GM19395 (cell line): ENCODE results near the gene CCDC149.

Experiments used
- ATAC-seq: cut with Tn5 transposase; IDR thresholded peaks from one replicate; pipeline ENCODE4 v1.9.1; 2021; ENCODE audit warnings: mild to moderate bottlenecking, moderate library complexity; ENCODE audit not compliant: unreplicated experiment

CCDC149 gene

GRCh38 chr4:24881508-24882196 lies 31.2 kb downstream of the CCDC149 start:
- ATAC-seq, result no peak

GRCh38 chr4:24880186-24880585 lies 32.7 kb downstream of the CCDC149 start:
- no peak for ATAC-seq

- no peak for ATAC-seq
Observed at GRCh38 chr4:24878636-24879016, 34.2 kb downstream of the CCDC149 start.

GRCh38 chr4:24877868-24878635 lies 34.8 kb downstream of the CCDC149 start:
- no peak for ATAC-seq

- ATAC-seq, result no peak
Observed at GRCh38 chr4:24876431-24876830, 36.4 kb downstream of the CCDC149 start.

GRCh38 chr4:24872720-24873119 lies 40.1 kb downstream of the CCDC149 start:
- ATAC-seq, result no peak

GRCh38 chr4:24871210-24871609 lies 41.6 kb downstream of the CCDC149 start:
- ATAC-seq, result no peak

GRCh38 chr4:24867766-24868296 lies 45.0 kb downstream of the CCDC149 start:
- ATAC-seq, result no peak

- no peak for ATAC-seq
Observed at GRCh38 chr4:24867251-24867650, 45.6 kb downstream of the CCDC149 start.

- ATAC-seq, result no peak
Observed at GRCh38 chr4:24865401-24865800, 47.4 kb downstream of the CCDC149 start.

- ATAC-seq, result no peak
Observed at GRCh38 chr4:24863799-24864198, 49.0 kb downstream of the CCDC149 start.

- no peak for ATAC-seq
Observed at GRCh38 chr4:24862073-24862751, 50.6 kb downstream of the CCDC149 start.

- ATAC-seq, result no peak
Observed at GRCh38 chr4:24858550-24858949, 54.3 kb downstream of the CCDC149 start.

- no peak for ATAC-seq
Observed at GRCh38 chr4:24858026-24858425, 54.8 kb downstream of the CCDC149 start.

GRCh38 chr4:24856586-24856985 lies 56.3 kb downstream of the CCDC149 start:
- peak; percentile 98 for ATAC-seq

- no peak for ATAC-seq
Observed at GRCh38 chr4:24855741-24856140, 57.1 kb downstream of the CCDC149 start.

- ATAC-seq, result no peak
Observed at GRCh38 chr4:24853142-24853541, 59.7 kb downstream of the CCDC149 start.

- ATAC-seq, result no peak
Observed at GRCh38 chr4:24850674-24851073, 62.2 kb downstream of the CCDC149 start.

- ATAC-seq, result no peak
Observed at GRCh38 chr4:24849756-24850155, 63.1 kb downstream of the CCDC149 start.

- ATAC-seq, result no peak
Observed at GRCh38 chr4:24849351-24849750, 63.5 kb downstream of the CCDC149 start.

- ATAC-seq, result no peak
Observed at GRCh38 chr4:24846716-24847115, 66.1 kb downstream of the CCDC149 start.

GRCh38 chr4:24845902-24846301 lies 66.9 kb downstream of the CCDC149 start:
- no peak for ATAC-seq
